SJSA1 (cell line): Measurements from ENCODE around the gene TUT1. TPM values are rescaled to one million over a fixed set of nuclear protein-coding genes. Genes with fewer than 3 reads are reported as not detected.
A peak's percentile ranks its signal among the peaks of the same experiment; 100 is the strongest.
"Not testable (repeated sequence)": the region's sequence is repeated elsewhere in the genome, so short reads cannot be mapped to it uniquely, and the experiment has no call there.

Experiments
- DNase-seq, 2 experiments: peaks; one replicate each; pipeline ENCODE4 v3.0.0-alpha.2; 2015 to 2020; ENCODE audit warnings: low spot score in 2 of 2, low read depth in 1 of 2
- H3K27ac ChIP-seq: fragments of 250-450 bp; sonication (Bioruptor Pico); 2 replicates; pipeline ENCODE4 v1.5.1; 2020; ENCODE audit warnings: mild to moderate bottlenecking, moderate library complexity
- H3K27me3 ChIP-seq: fragments of 250-450 bp; sonication (Bioruptor Pico); replicated peaks from 2 replicates; pipeline ENCODE4 v1.5.1; 2020; ENCODE audit warnings: mild to moderate bottlenecking, moderate library complexity
- H3K36me3 ChIP-seq: fragments of 250-450 bp; sonication (Bioruptor Pico); 2 replicates; pipeline ENCODE4 v1.5.1; 2020; ENCODE audit warnings: mild to moderate bottlenecking
- H3K4me1 ChIP-seq: fragments of 250-450 bp; sonication (Bioruptor Pico); replicated peaks from 2 replicates; pipeline ENCODE4 v1.6.1; 2021; ENCODE audit warnings: mild to moderate bottlenecking
- H3K4me3 ChIP-seq: fragments of 250-450 bp; sonication (Bioruptor Pico); 2 replicates; pipeline ENCODE4 v1.5.1; 2020; ENCODE audit warnings: mild to moderate bottlenecking
- H3K9me3 ChIP-seq: fragments of 250-450 bp; sonication (Bioruptor Pico); replicated peaks from 2 replicates; pipeline ENCODE4 v1.5.1; 2020; ENCODE audit warnings: mild to moderate bottlenecking
- total RNA-seq: library from RNA; depleted of rRNA; stranded (reverse); fragments of >200 nt; shearing (Covaris generic); gene quantifications from 2 replicates; pipeline ENCODE4 v1.2.3, GENCODE V29; 2014

Gene TUT1
- total RNA-seq, 1 experiment from 2014 or later, result 8.5 TPM

GRCh38 chr11:62601122-62601371 is 9.7 kb upstream of the TUT1 start:
- H3K4me3 ChIP-seq, result peak overlapping the region; percentile 90
- H3K9me3 ChIP-seq, result no peaks in the 10 kb centered on the region
- no peak for DNase-seq
- H3K27me3 ChIP-seq, result no peaks in the 10 kb centered on the region
- peaks cover 73% of the 10 kb centered on the region for H3K36me3 ChIP-seq
- H3K27ac ChIP-seq, result peak overlapping the region; percentile 71
- H3K4me1 ChIP-seq, result peaks cover 28% of the 10 kb centered on the region

- H3K9me3 ChIP-seq, result no peaks in the 10 kb centered on the region
- H3K27ac ChIP-seq, result peak overlapping the region; percentile 71
- H3K36me3 ChIP-seq, result peaks cover 77% of the 10 kb centered on the region
- peak in 1 of 2 experiments; percentile 41 for DNase-seq
- H3K27me3 ChIP-seq, result no peaks in the 10 kb centered on the region
- peak overlapping the region; percentile 90 for H3K4me3 ChIP-seq
- peaks cover 28% of the 10 kb centered on the region for H3K4me1 ChIP-seq
Measured at GRCh38 chr11:62600367-62601121, 9.2 kb upstream of the TUT1 start.

- Histone ChIP-seq H3K4me3 (peak overlapping the region; percentile 90), H3K27ac (no peak overlapping the region), H3K4me1 (peaks cover 28% of the 10 kb centered on the region), H3K27me3 (no peaks in the 10 kb centered on the region), H3K36me3 (peaks cover 78% of the 10 kb centered on the region), H3K9me3 (no peaks in the 10 kb centered on the region)
- no peak for DNase-seq
Measured at GRCh38 chr11:62599901-62600300, 8.6 kb upstream of the TUT1 start.

GRCh38 chr11:62599069-62599696 is 7.9 kb upstream of the TUT1 start:
- Histone ChIP-seq H3K27ac (no peak overlapping the region), H3K4me1 (peaks cover 28% of the 10 kb centered on the region), H3K27me3 (no peaks in the 10 kb centered on the region), H3K4me3 (peak overlapping the region; percentile 90; the same call in 1 of the 2 replicates), H3K36me3 (peaks cover 85% of the 10 kb centered on the region), H3K9me3 (no peaks in the 10 kb centered on the region)
- DNase-seq, result peak; percentile 98 to 100

- H3K36me3 ChIP-seq, result peaks cover 82% of the 10 kb centered on the region
Measured at GRCh38 chr11:62595124-62595523, 3.8 kb upstream of the TUT1 start.

DNA sequence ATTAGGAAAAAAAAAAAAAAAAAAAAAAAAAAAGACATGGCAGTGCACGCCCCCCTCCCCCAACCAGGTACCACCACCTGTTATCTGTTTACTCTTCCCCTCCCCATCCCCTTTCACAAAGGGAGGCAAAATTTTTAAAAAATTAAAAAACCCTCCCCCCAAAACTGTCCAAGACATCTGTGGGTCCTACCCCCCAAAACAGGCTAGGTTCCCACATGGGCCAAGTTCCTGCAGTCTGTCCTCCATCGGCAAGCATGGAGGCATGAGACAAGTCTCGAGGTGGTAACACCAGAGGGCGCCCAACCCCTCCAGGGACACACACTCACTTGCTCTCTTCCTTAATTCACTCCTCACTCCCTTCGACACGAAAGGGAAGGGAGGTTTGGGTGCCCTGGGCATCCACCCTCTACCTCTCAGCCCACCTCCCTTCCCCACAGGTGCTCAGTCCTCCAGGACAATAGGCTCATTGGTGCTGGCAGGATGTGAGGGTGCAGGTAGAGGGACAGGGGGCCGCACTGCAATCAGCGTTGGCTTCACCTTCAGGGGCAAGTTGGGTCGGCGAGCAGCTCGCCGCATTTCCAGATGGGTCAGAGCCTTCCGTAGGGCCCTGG is 2.2 kb upstream of the TUT1 start:
- peak; percentile 61 to 89 for DNase-seq
- Histone ChIP-seq H3K4me3 (no peak overlapping the region), H3K36me3 (peaks cover 73% of the 10 kb centered on the region), H3K27me3 (no peaks in the 10 kb centered on the region), H3K4me1 (peaks cover 29% of the 10 kb centered on the region), H3K27ac (no peak overlapping the region), H3K9me3 (no peaks in the 10 kb centered on the region)

More at GRCh38 chr11:62595124-62595523, 3.8 kb upstream of the TUT1 start:
- Histone ChIP-seq H3K27ac (no peak overlapping the region), H3K9me3 (no peaks in the 10 kb centered on the region), H3K4me1 (peaks cover 31% of the 10 kb centered on the region), H3K27me3 (no peaks in the 10 kb centered on the region), H3K4me3 (no peak overlapping the region)
- no peak for DNase-seq

DNA sequence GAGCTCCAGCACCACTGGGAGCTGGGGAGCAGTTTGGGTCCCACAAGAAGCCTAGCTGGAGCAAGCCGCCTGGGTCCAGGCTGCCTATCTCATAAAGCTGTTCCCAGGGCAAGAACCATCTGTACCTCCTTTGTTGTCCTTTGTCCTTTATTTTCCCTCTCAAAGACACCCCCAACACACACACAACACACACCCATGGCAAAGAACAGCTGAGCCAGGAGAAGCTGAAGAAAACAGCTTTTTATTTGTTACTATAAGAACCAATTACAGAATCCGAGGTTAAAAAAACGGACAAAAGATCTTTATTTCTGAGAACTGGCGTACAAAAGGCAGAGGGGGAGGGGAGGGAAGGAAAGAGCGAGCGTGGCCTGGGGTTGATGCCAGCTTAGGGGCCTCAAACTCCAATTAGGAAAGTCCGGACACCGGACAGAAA is 1.7 kb upstream of the TUT1 start:
- Histone ChIP-seq H3K9me3 (no peaks in the 10 kb centered on the region), H3K27ac (no peak overlapping the region), H3K36me3 (peaks cover 71% of the 10 kb centered on the region), H3K27me3 (no peaks in the 10 kb centered on the region), H3K4me3 (no peak overlapping the region), H3K4me1 (peaks cover 30% of the 10 kb centered on the region)
- DNase-seq, result no peak

DNA sequence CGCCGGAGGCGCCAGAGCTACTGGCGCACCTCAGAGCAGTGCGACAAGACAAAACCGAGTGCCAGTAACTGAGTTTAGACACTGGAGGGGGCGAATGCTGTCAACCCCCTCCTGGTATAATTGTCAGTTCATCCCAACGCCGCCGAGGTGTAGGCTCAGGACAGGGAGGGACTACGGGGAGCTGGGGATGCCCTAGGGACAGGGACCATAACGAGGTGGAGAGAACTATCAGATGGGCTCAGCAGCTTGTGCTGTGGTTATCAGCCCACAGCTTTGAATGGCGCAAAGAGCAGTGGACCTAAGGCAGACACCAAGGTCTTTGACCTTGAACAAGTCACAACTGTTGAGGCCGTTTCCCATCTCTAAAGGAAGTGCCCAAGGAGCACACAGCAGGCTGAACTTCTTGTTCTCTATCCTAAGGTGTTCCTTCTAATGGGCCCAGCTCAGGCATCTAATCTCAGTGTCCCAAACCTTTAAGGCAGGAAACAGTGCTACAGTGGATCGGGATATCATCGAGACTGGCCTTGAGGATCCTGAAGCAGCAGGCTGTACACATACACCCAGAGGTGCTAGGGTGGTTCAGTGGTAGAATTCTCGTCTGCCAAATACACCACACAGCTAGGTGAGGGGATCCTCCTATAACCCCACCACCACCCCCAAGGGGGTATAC is 958 bp upstream of the TUT1 start:
- H3K4me3 ChIP-seq, result peak overlapping the region; percentile 60
- H3K4me1 ChIP-seq, result peaks cover 36% of the 10 kb centered on the region
- peak overlapping the region; percentile 16 for H3K27ac ChIP-seq
- peaks cover 71% of the 10 kb centered on the region for H3K36me3 ChIP-seq
- no peak for DNase-seq
- H3K27me3 ChIP-seq, result no peaks in the 10 kb centered on the region
- no peaks in the 10 kb centered on the region for H3K9me3 ChIP-seq

GRCh38 chr11:62588966-62589637 is 2.2 kb downstream of the TUT1 start:
- peak in 1 of 2 experiments; percentile 34 for DNase-seq
- Histone ChIP-seq H3K9me3 (no peaks in the 10 kb centered on the region), H3K27ac (no peak overlapping the region)

GRCh38 chr11:62585356-62585755 is 6.0 kb downstream of the TUT1 start:
- not testable (repeated sequence) for H3K27ac ChIP-seq, H3K4me3 ChIP-seq, H3K9me3 ChIP-seq, DNase-seq, H3K27me3 ChIP-seq
- Histone ChIP-seq H3K36me3 (peaks cover 66% of the 10 kb centered on the region), H3K4me1 (peaks cover 23% of the 10 kb centered on the region)

More at GRCh38 chr11:62588966-62589637, 2.2 kb downstream of the TUT1 start:
- Histone ChIP-seq H3K4me3 (no peak overlapping the region), H3K4me1 (peaks cover 36% of the 10 kb centered on the region), H3K27me3 (no peaks in the 10 kb centered on the region), H3K36me3 (peaks cover 61% of the 10 kb centered on the region)

GRCh38 chr11:62581735-62582134 is 9.6 kb downstream of the TUT1 start:
- not testable (repeated sequence) for H3K27ac ChIP-seq, DNase-seq, H3K9me3 ChIP-seq, H3K4me1 ChIP-seq, H3K27me3 ChIP-seq, H3K4me3 ChIP-seq
- H3K36me3 ChIP-seq, result peaks cover 75% of the 10 kb centered on the region

DNA sequence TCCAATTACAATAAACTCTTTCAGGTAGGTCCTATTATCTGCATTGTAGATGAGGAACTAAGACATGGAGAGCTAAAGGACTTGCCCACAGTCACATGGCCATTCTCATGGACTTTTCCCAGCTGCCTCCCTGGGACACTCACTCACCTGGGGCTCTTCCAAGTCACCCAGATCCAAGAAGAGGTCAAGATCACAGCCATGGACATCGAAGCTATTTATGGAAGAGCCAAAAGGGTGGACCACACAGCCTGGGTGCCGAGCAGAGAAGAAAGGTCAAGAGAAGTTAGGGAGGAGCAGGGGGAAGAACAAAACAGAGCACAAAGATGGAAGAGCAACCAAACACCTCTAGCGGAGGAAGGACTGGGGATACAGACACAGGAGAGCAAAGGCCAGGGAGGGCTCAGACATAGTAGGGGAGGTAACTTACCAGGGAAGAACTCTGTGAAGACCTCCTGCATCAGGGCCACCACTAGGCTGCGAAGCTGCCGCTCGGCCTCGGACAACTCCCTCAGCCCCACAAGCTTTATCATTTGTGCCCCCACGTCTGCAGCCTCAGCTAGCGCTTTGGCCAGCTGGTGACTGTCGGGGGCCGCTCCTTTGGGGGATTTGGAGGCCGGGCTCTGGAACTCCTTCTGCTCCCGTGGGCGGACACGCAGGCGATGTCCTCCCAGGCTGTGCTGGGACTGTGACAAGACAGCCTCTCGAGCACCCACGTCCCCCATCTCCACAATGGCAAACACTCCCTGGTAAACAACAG is 10.2 kb downstream of the TUT1 start:
- Histone ChIP-seq H3K27me3 (no peaks in the 10 kb centered on the region), H3K36me3 (peaks cover 75% of the 10 kb centered on the region), H3K9me3 (no peaks in the 10 kb centered on the region), H3K27ac (no peak overlapping the region), H3K4me3 (no peak overlapping the region), H3K4me1 (no peaks in the 10 kb centered on the region)
- DNase-seq, result no peak

GRCh38 chr11:62579252-62579651 is 12.1 kb downstream of the TUT1 start:
- Histone ChIP-seq H3K27ac (no peak overlapping the region), H3K36me3 (peaks cover 78% of the 10 kb centered on the region), H3K4me3 (no peak overlapping the region), H3K27me3 (no peaks in the 10 kb centered on the region), H3K4me1 (peaks cover 13% of the 10 kb centered on the region), H3K9me3 (no peaks in the 10 kb centered on the region)
- no peak for DNase-seq
